Measurements from ENCODE around the gene DYNAP.

DYNAP gene

GRCh38 chr18:54607213-54608027, 16.4 kb downstream of the DYNAP start:
- TF ChIP-seq CTCF (IDR thresholded peaks at IDR 0.05; ENCODE audit: low read depth, low read length, missing control alignments), result no peak
- no peak for DNase-seq (ENCODE audit: low read depth)
- H3K4me3 ChIP-seq (ENCODE audit: low read depth, low read length), result no peak overlapping the region

GRCh38 chr18:54608028-54608642, 17.1 kb downstream of the DYNAP start:
- no peak overlapping the region for H3K4me3 ChIP-seq (ENCODE audit: low read depth, low read length)
- TF ChIP-seq CTCF (IDR thresholded peaks at IDR 0.05; ENCODE audit: low read depth, low read length, missing control alignments), result no peak
- DNase-seq (ENCODE audit: low read depth), result no peak

- no peak for DNase-seq (ENCODE audit: low read depth)
- no peak for TF ChIP-seq CTCF (IDR thresholded peaks at IDR 0.05; ENCODE audit: low read depth, low read length, missing control alignments)
- no peak overlapping the region for H3K4me3 ChIP-seq (ENCODE audit: low read depth, low read length)
These were observed 20.8 kb downstream of the DYNAP start for GRCh38 chr18:54611816-54612215.

GRCh38 chr18:54612237-54612636, 21.2 kb downstream of the DYNAP start:
- DNase-seq (ENCODE audit: low read depth), result no peak
- no peak for TF ChIP-seq CTCF (IDR thresholded peaks at IDR 0.05; ENCODE audit: low read depth, low read length, missing control alignments)
- H3K4me3 ChIP-seq (ENCODE audit: low read depth, low read length), result no peak overlapping the region

GRCh38 chr18:54613174-54613573, 22.1 kb downstream of the DYNAP start:
- DNase-seq (ENCODE audit: low read depth), result no peak
- TF ChIP-seq CTCF (IDR thresholded peaks at IDR 0.05; ENCODE audit: low read depth, low read length, missing control alignments), result no peak
- no peak overlapping the region for H3K4me3 ChIP-seq (ENCODE audit: low read depth, low read length)

GRCh38 chr18:54616220-54616848, 25.3 kb downstream of the DYNAP start:
- DNase-seq (ENCODE audit: low read depth), result no peak
- no peak overlapping the region for H3K4me3 ChIP-seq (ENCODE audit: low read depth, low read length)
- TF ChIP-seq CTCF (IDR thresholded peaks at IDR 0.05; ENCODE audit: low read depth, low read length, missing control alignments), result no peak

All from GM12864 (cell line).